ENCODE results near the gene SLC6A19.

DNA sequence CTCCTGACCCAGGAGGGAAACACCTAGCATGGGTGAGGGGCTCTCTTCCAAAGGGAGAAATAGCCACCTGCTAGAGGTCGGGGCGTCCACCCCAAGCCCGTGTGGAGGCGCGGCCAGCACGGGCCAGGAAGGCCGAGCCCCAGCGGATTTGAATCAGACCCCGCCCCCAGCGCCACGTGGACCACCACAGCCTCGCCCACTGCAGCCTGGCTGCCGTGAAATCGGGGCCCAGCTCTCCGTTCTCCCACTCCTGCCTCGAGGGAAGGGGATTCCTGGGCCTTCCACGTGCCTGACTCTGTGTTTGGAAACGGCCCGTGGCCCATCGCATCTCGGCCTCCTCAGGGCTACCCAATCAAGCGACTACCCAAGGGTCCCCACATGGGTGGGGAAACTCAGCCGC lies 55.4 kb downstream of the SLC6A19 start:
- TF ChIP-seq, protein P1, sequence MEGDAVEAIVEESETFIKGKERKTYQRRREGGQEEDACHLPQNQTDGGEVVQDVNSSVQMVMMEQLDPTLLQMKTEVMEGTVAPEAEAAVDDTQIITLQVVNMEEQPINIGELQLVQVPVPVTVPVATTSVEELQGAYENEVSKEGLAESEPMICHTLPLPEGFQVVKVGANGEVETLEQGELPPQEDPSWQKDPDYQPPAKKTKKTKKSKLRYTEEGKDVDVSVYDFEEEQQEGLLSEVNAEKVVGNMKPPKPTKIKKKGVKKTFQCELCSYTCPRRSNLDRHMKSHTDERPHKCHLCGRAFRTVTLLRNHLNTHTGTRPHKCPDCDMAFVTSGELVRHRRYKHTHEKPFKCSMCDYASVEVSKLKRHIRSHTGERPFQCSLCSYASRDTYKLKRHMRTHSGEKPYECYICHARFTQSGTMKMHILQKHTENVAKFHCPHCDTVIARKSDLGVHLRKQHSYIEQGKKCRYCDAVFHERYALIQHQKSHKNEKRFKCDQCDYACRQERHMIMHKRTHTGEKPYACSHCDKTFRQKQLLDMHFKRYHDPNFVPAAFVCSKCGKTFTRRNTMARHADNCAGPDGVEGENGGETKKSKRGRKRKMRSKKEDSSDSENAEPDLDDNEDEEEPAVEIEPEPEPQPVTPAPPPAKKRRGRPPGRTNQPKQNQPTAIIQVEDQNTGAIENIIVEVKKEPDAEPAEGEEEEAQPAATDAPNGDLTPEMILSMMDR (IDR thresholded peaks at IDR 0.05) = no peak
- no peak for TF ChIP-seq POLR2A (IDR thresholded peaks at IDR 0.05)
- no peak for TF ChIP-seq POLR2AphosphoS5 (IDR thresholded peaks at IDR 0.05)
